Measurements from ENCODE around the gene ADAMTS16. TPM values are rescaled to one million over a fixed set of nuclear protein-coding genes. Genes with fewer than 3 reads are reported as not detected.
A peak's percentile ranks its signal among the peaks of the same experiment; 100 is the strongest.

The ADAMTS16 gene
- total RNA-seq, 1 experiment from 2014 or later: 30.1 TPM

DNA sequence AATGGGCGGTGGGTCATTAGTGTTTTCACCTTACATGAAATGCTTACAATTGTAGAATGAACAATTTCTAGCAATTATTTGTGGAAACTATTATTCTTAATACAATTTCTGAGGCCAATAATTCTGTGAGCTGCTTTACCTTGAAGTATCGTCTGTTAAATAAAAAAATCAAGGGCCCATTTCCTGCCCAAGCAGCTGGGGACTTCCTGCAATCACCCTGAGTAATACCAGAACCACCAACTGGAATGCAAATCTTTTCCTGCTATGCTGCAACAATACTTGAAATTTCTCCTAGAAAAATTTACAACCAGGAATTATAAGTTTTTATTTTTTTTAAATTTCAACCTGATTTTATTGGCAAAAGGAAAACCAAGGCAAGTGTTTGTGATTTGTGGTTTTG, 52.6 kb downstream of the ADAMTS16 start:
- ATAC-seq (no peak), DNase-seq (ENCODE audit: low spot score) (no peak)
- H3K27ac Mint-ChIP-seq: 0 out of 2 replicates have a peak overlapping the region, but pooled peaks have one; percentile 27
- ChIA-PET CTCF (interaction anchor here (1.6 kb wide), 1 partner anchor 100 kb away, joined by 4 read pairs; no protein-coding TSS in a partner anchor), POLR2A (no interaction called here)
- no peak for TF ChIP-seq FOXK1 (CRISPR knock-in tag; IDR thresholded peaks at IDR 0.05)
- TF ChIP-seq, protein P1, sequence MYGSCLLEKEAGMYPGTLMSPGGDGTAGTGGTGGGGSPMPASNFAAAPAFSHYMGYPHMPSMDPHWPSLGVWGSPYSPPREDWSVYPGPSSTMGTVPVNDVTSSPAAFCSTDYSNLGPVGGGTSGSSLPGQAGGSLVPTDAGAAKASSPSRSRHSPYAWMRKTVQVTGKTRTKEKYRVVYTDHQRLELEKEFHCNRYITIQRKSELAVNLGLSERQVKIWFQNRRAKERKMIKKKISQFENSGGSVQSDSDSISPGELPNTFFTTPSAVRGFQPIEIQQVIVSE (CRISPR knock-in tag; IDR thresholded peaks at IDR 0.05; ENCODE audit: borderline replicate concordance): no peak
- TF ChIP-seq SP1 (CRISPR knock-in tag; conservative IDR thresholded peaks at IDR 0.05): no peak
- TF ChIP-seq, protein P2, sequence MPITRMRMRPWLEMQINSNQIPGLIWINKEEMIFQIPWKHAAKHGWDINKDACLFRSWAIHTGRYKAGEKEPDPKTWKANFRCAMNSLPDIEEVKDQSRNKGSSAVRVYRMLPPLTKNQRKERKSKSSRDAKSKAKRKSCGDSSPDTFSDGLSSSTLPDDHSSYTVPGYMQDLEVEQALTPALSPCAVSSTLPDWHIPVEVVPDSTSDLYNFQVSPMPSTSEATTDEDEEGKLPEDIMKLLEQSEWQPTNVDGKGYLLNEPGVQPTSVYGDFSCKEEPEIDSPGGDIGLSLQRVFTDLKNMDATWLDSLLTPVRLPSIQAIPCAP (CRISPR knock-in tag; IDR thresholded peaks at IDR 0.05): no peak
- TF ChIP-seq CBFB (CRISPR knock-in tag; IDR thresholded peaks at IDR 0.05; ENCODE audit: low read depth): no peak
- no peaks in the 10 kb centered on the region for H3K27me3 Mint-ChIP-seq (ENCODE audit: low read depth)
- H3K4me1 Mint-ChIP-seq: peaks cover 22% of the 10 kb centered on the region
- no peak overlapping the region for H3K4me3 Mint-ChIP-seq
- no peaks in the 10 kb centered on the region; the same call in 1 of the 2 replicates for H3K9me3 Mint-ChIP-seq
- peaks cover 68% of the 10 kb centered on the region for H3K36me3 Mint-ChIP-seq

DNA sequence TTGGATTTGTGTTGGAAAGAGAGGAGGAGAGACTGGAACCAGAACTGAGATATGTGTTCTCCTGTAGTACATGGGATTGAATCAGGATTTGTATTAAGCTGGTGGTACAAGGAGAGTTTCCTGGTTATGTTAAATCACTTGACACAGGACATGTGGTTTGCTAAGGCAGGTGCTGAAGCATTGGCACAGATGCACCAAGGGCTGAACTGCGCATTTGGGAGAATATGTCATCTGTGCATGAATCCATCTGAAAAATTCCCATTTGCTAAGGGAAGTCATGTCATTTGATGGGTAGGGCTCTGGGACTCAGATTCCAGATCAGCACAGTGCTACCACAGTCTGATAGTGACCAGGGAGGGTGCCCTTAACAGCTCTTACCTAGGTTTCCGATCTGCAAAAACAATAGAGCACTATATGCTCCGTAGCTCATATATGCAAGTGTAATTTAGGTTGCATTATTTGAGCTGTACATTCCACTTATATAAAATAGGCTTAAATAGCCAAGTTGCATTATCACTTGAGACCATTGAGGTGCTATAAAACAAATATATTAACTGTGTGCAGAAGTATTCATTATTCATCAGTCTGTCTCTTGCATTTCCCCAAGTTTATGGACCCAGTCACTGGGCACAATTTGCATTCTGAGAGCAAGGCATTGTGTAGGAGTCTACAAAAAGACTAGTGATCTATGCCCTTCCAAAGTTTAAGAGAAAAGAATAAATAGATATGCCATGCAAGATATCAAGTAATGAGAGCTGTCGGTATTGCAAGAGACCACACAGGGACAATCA, 55.2 kb downstream of the ADAMTS16 start:
- ChIA-PET CTCF (no interaction called here), POLR2A (interaction anchor here (0.7 kb wide), 1 partner anchor 16 kb away, joined by 7 read pairs; no protein-coding TSS in a partner anchor)
- H3K4me3 Mint-ChIP-seq: no peak overlapping the region
- TF ChIP-seq ZNF219 (CRISPR knock-in tag; IDR thresholded peaks at IDR 0.05; ENCODE audit: borderline replicate concordance) (no peak), SMAD3 (CRISPR knock-in tag; IDR thresholded peaks at IDR 0.05; ENCODE audit: borderline replicate concordance) (no peak), ELF4 (CRISPR knock-in tag; IDR thresholded peaks at IDR 0.05; ENCODE audit: low read depth) (no peak), GABPB1 (CRISPR knock-in tag; IDR thresholded peaks at IDR 0.05) (no peak), CREM (CRISPR knock-in tag; IDR thresholded peaks at IDR 0.05) (no peak), ZNF671 (CRISPR knock-in tag; IDR thresholded peaks at IDR 0.05) (no peak), JAZF1 (CRISPR knock-in tag; IDR thresholded peaks at IDR 0.05) (no peak), TCF7 (CRISPR knock-in tag; IDR thresholded peaks at IDR 0.05; ENCODE audit: low read depth) (no peak)
- TF ChIP-seq, protein P3, sequence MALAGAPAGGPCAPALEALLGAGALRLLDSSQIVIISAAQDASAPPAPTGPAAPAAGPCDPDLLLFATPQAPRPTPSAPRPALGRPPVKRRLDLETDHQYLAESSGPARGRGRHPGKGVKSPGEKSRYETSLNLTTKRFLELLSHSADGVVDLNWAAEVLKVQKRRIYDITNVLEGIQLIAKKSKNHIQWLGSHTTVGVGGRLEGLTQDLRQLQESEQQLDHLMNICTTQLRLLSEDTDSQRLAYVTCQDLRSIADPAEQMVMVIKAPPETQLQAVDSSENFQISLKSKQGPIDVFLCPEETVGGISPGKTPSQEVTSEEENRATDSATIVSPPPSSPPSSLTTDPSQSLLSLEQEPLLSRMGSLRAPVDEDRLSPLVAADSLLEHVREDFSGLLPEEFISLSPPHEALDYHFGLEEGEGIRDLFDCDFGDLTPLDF (CRISPR knock-in tag; IDR thresholded peaks at IDR 0.05): no peak
- TF ChIP-seq, protein P4, sequence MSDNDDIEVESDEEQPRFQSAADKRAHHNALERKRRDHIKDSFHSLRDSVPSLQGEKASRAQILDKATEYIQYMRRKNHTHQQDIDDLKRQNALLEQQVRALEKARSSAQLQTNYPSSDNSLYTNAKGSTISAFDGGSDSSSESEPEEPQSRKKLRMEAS (CRISPR knock-in tag; IDR thresholded peaks at IDR 0.05): no peak
- TF ChIP-seq, protein P5, sequence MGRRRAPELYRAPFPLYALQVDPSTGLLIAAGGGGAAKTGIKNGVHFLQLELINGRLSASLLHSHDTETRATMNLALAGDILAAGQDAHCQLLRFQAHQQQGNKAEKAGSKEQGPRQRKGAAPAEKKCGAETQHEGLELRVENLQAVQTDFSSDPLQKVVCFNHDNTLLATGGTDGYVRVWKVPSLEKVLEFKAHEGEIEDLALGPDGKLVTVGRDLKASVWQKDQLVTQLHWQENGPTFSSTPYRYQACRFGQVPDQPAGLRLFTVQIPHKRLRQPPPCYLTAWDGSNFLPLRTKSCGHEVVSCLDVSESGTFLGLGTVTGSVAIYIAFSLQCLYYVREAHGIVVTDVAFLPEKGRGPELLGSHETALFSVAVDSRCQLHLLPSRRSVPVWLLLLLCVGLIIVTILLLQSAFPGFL (CRISPR knock-in tag; IDR thresholded peaks at IDR 0.05; ENCODE audit: borderline replicate concordance): no peak
- TF ChIP-seq, protein P6, sequence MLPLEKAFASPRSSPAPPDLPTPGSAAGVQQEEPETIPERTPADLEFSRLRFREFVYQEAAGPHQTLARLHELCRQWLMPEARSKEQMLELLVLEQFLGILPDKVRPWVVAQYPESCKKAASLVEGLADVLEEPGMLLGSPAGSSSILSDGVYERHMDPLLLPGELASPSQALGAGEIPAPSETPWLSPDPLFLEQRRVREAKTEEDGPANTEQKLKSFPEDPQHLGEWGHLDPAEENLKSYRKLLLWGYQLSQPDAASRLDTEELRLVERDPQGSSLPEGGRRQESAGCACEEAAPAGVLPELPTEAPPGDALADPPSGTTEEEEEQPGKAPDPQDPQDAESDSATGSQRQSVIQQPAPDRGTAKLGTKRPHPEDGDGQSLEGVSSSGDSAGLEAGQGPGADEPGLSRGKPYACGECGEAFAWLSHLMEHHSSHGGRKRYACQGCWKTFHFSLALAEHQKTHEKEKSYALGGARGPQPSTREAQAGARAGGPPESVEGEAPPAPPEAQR (CRISPR knock-in tag; IDR thresholded peaks at IDR 0.05): no peak
- TF ChIP-seq, protein P7, sequence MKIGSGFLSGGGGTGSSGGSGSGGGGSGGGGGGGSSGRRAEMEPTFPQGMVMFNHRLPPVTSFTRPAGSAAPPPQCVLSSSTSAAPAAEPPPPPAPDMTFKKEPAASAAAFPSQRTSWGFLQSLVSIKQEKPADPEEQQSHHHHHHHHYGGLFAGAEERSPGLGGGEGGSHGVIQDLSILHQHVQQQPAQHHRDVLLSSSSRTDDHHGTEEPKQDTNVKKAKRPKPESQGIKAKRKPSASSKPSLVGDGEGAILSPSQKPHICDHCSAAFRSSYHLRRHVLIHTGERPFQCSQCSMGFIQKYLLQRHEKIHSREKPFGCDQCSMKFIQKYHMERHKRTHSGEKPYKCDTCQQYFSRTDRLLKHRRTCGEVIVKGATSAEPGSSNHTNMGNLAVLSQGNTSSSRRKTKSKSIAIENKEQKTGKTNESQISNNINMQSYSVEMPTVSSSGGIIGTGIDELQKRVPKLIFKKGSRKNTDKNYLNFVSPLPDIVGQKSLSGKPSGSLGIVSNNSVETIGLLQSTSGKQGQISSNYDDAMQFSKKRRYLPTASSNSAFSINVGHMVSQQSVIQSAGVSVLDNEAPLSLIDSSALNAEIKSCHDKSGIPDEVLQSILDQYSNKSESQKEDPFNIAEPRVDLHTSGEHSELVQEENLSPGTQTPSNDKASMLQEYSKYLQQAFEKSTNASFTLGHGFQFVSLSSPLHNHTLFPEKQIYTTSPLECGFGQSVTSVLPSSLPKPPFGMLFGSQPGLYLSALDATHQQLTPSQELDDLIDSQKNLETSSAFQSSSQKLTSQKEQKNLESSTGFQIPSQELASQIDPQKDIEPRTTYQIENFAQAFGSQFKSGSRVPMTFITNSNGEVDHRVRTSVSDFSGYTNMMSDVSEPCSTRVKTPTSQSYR (CRISPR knock-in tag; IDR thresholded peaks at IDR 0.05): no peak
- TF ChIP-seq, protein P8, sequence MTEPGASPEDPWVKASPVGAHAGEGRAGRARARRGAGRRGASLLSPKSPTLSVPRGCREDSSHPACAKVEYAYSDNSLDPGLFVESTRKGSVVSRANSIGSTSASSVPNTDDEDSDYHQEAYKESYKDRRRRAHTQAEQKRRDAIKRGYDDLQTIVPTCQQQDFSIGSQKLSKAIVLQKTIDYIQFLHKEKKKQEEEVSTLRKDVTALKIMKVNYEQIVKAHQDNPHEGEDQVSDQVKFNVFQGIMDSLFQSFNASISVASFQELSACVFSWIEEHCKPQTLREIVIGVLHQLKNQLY (CRISPR knock-in tag; IDR thresholded peaks at IDR 0.05): no peak
- no peaks in the 10 kb centered on the region; the same call in 1 of the 2 replicates for H3K9me3 Mint-ChIP-seq
- peaks cover 29% of the 10 kb centered on the region for H3K4me1 Mint-ChIP-seq
- H3K27me3 Mint-ChIP-seq (ENCODE audit: low read depth): peaks cover 4% of the 10 kb centered on the region
- no peak overlapping the region for H3K27ac Mint-ChIP-seq
- ATAC-seq: no peak
- no peak for DNase-seq (ENCODE audit: low spot score)
- peaks cover 61% of the 10 kb centered on the region for H3K36me3 Mint-ChIP-seq

Data from WTC11 (cell line).